ENCODE measurements around the gene ATPAF2. TPM values are rescaled to one million over a fixed set of nuclear protein-coding genes. Genes with fewer than 3 reads are reported as not detected.

The ATPAF2 gene
- total and polyA plus RNA-seq, 4 donors: 17.7 to 32.9 (median 23.3) TPM

DNA sequence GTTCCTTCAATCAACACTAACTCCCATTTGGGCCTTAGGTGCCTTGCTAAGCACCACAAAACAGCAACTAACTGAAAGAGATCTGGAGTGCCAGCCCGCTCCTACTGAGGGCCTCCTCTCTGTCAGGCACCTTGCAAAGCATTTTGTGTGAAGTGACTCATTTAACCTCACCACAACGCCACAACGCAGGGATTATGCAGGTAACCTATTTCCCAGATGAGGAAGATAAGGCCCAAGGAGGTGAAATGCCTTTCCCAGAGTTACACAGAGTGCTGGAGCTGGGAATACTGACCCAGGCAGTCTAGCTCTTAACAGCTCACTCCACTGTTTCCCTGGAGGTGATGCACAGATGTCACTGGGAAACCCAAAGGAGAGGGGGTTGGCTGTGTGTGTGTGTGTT is 33.5 kb downstream of the ATPAF2 start:
- Histone ChIP-seq H3K4me3 (no peak overlapping the region), H3K27me3 (ENCODE audit: control insufficient read depth in 3 of 3, insufficient read depth in 3 of 3, low read length in 2 of 3) (no peaks in the 10 kb centered on the region), H3K4me1 (ENCODE audit: control insufficient read depth in 5 of 5, insufficient read depth in 5 of 5, low read length in 5 of 5) (no peaks in the 10 kb centered on the region), H3K27ac (ENCODE audit: low read depth in 1 of 2, low read length in 1 of 2) (no peak overlapping the region), H3K9ac (ENCODE audit: insufficient read depth in 1 of 2, low read length in 2 of 2) (no peak overlapping the region), H3K9me3 (ENCODE audit: control insufficient read depth in 4 of 4, insufficient read depth in 3 of 4, low read length in 3 of 4) (no peaks in the 10 kb centered on the region), H3K36me3 (ENCODE audit: control insufficient read depth in 4 of 4, insufficient read depth in 4 of 4, low read length in 4 of 4) (peaks cover 0 to 24% (median 4%) of the 10 kb centered on the region in 4 donors)
- TF ChIP-seq, protein P1, sequence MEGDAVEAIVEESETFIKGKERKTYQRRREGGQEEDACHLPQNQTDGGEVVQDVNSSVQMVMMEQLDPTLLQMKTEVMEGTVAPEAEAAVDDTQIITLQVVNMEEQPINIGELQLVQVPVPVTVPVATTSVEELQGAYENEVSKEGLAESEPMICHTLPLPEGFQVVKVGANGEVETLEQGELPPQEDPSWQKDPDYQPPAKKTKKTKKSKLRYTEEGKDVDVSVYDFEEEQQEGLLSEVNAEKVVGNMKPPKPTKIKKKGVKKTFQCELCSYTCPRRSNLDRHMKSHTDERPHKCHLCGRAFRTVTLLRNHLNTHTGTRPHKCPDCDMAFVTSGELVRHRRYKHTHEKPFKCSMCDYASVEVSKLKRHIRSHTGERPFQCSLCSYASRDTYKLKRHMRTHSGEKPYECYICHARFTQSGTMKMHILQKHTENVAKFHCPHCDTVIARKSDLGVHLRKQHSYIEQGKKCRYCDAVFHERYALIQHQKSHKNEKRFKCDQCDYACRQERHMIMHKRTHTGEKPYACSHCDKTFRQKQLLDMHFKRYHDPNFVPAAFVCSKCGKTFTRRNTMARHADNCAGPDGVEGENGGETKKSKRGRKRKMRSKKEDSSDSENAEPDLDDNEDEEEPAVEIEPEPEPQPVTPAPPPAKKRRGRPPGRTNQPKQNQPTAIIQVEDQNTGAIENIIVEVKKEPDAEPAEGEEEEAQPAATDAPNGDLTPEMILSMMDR (IDR thresholded peaks at IDR 0.05; ENCODE audit: control extremely low read depth, extremely low read depth): no peak
- WGBS, 2 donors: 89 to 90% methylated on average over 3 of the region's 3 CpGs
- ATAC-seq (ENCODE audit: insufficient read depth, low FRiP score) (no peak), DNase-seq (no peak)

DNA sequence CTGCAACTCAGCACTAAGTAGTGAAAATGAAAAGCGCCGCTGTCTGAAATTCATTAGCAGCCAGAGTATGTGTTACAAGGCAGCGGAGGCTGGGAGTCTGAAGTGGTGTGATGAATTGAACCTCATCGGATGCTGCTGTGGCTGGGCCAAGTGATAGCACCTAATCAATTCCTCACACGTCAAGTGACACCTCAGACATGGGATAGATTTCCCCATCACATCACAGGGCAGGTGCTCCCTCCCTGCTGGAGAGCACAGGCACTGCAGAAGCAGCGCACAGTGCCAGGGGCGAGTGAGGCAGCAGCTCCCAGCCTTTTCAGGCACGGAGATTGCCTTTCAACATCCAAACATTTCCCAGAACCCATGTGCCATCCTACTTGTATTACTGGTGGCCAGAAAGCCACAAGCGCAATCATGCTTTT is 34.1 kb downstream of the ATPAF2 start:
- Histone ChIP-seq H3K36me3 (ENCODE audit: control insufficient read depth in 4 of 4, insufficient read depth in 4 of 4, low read length in 4 of 4) (peaks cover 0 to 21% (median 1%) of the 10 kb centered on the region in 4 donors), H3K9me3 (ENCODE audit: control insufficient read depth in 4 of 4, insufficient read depth in 3 of 4, low read length in 3 of 4) (no peaks in the 10 kb centered on the region), H3K9ac (ENCODE audit: insufficient read depth in 1 of 2, low read length in 2 of 2) (no peak overlapping the region), H3K27me3 (ENCODE audit: control insufficient read depth in 3 of 3, insufficient read depth in 3 of 3, low read length in 2 of 3) (no peaks in the 10 kb centered on the region), H3K4me3 (no peak overlapping the region), H3K4me1 (ENCODE audit: control insufficient read depth in 5 of 5, insufficient read depth in 5 of 5, low read length in 5 of 5) (no peaks in the 10 kb centered on the region), H3K27ac (ENCODE audit: low read depth in 1 of 2, low read length in 1 of 2) (no peak overlapping the region)
- ATAC-seq (ENCODE audit: insufficient read depth, low FRiP score) (no peak), DNase-seq (no peak)
- TF ChIP-seq, protein P1 (IDR thresholded peaks at IDR 0.05; ENCODE audit: control extremely low read depth, extremely low read depth): no peak
- WGBS, 2 donors: 86 to 88% methylated on average over 9 of the region's 9 CpGs

DNA sequence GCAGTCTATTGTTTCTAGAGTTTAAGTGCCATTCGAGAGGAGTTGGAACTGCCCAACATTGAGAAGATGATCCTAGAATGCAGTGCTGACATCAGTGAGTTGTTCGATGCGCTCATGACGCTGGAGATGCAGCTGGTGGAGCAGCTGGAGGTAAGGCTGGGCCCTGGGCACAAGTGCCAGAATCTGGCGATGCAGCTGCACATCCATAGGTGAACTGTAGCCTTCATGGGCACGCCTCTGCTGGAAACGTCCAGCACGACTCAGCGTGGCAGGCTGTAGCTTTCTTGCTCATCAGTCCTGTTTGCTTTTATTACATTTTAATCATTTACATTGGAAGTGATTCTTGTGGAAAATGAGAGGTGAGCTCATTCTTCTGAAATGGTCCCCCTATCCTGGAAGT is 34.6 kb downstream of the ATPAF2 start:
- 86 to 91% methylated on average over 9 of the region's 9 CpGs for WGBS, 2 donors
- Histone ChIP-seq H3K4me3 (no peak overlapping the region), H3K27ac (ENCODE audit: low read depth in 1 of 2, low read length in 1 of 2) (no peak overlapping the region), H3K9me3 (ENCODE audit: control insufficient read depth in 4 of 4, insufficient read depth in 3 of 4, low read length in 3 of 4) (no peaks in the 10 kb centered on the region), H3K27me3 (ENCODE audit: control insufficient read depth in 3 of 3, insufficient read depth in 3 of 3, low read length in 2 of 3) (no peaks in the 10 kb centered on the region), H3K4me1 (ENCODE audit: control insufficient read depth in 5 of 5, insufficient read depth in 5 of 5, low read length in 5 of 5) (no peaks in the 10 kb centered on the region), H3K36me3 (ENCODE audit: control insufficient read depth in 4 of 4, insufficient read depth in 4 of 4, low read length in 4 of 4) (peaks cover 0 to 18% (median 1%) of the 10 kb centered on the region in 4 donors), H3K9ac (ENCODE audit: insufficient read depth in 1 of 2, low read length in 2 of 2) (no peak overlapping the region)
- DNase-seq: no peak
- TF ChIP-seq, protein P1 (IDR thresholded peaks at IDR 0.05; ENCODE audit: control extremely low read depth, extremely low read depth): no peak
- no peak for ATAC-seq (ENCODE audit: insufficient read depth, low FRiP score)

DNA sequence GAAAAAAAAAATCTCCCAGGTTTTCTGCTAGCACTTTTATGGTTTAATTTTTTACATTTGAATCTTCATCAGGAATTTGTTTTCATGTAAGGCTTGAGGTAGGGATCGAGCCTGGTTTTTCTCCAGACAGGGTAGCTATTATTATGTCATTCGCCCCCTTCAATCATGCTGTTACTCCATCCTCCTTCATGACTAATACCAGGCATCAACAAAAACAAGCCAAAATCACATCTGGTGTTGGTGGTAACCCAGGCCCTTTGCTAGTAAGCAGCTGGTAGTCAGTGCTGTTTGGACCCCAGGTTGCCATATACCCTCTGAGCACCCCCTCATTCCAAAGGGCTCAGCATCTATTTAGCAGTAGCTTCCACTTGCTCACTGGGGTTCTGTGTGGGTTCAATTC is 36.8 kb downstream of the ATPAF2 start:
- Histone ChIP-seq H3K4me3 (no peak overlapping the region), H3K9ac (ENCODE audit: insufficient read depth in 1 of 2, low read length in 2 of 2) (no peak overlapping the region), H3K27ac (ENCODE audit: low read depth in 1 of 2, low read length in 1 of 2) (no peak overlapping the region), H3K9me3 (ENCODE audit: control insufficient read depth in 4 of 4, insufficient read depth in 3 of 4, low read length in 3 of 4) (no peaks in the 10 kb centered on the region), H3K27me3 (ENCODE audit: control insufficient read depth in 3 of 3, insufficient read depth in 3 of 3, low read length in 2 of 3) (no peaks in the 10 kb centered on the region), H3K4me1 (ENCODE audit: control insufficient read depth in 5 of 5, insufficient read depth in 5 of 5, low read length in 5 of 5) (no peaks in the 10 kb centered on the region), H3K36me3 (ENCODE audit: control insufficient read depth in 4 of 4, insufficient read depth in 4 of 4, low read length in 4 of 4) (peaks cover 0 to 11% (median 1%) of the 10 kb centered on the region in 4 donors)
- ATAC-seq (ENCODE audit: insufficient read depth, low FRiP score): no peak
- DNase-seq: no peak
- 98 to 99% methylated on average over 2 of the region's 2 CpGs for WGBS, 2 donors
- TF ChIP-seq, protein P1 (IDR thresholded peaks at IDR 0.05; ENCODE audit: control extremely low read depth, extremely low read depth): no peak
